Inflammatory macrophage (primary cell): ENCODE measurements around the gene EPSTI1.

Experiments
- DNase-seq, 2 donors: peaks; one replicate each; pipeline ENCODE4 v3.0.0-alpha.2; 2020 to 2022

The EPSTI1 gene

DNA sequence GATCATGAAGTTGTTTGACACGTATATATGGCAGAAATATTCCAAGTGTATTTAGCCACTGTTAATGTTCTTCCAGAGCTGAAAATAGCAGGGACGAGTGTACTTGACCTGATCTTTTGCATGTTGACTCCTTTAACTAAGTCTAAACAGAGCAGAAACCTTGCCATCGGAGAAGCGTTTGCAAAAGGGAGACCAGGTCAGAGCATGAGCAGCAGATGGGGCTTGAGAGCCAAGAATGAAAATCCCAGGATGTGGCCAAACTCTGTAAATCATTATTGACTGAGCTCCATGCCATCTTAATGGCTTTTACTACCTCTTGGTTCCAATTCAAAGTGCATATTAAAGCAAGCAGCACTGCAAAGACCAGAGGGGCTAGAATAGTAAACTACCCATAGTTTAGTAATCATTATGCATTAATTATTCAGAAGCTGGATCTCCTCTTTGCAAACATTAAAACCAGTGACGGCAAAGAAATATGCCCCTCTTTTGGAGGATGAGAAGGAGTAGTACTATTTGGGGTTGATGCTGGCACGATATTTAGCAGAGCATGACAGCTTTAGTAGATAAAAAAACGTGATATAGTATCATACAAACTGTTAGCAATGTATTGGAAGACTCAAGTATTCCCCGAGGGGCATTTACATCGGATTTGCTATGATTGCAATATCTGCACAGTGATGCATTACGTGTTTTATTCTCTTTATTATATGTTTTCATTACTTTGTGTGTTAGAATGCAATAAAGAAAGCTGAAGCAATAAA lies 154.9 kb downstream of the EPSTI1 start:
- DNase-seq, result no peak
